GM08714 (cell line): ENCODE measurements around the gene REV3L.

Experiments used
- H3K4me3 ChIP-seq: fragments of 200-500 bp; sonication (Bioruptor generic); 2 replicates; pipeline ENCODE4 v1.5.1; 2014; ENCODE audit warnings: mild to moderate bottlenecking, low read length, inconsistent platforms
- ZNF274 ChIP-seq: IDR thresholded peaks from 2 replicates; pipeline ENCODE4 v1.6.1; 2012; ENCODE audit warnings: mild to moderate bottlenecking, low read depth, low read length

REV3L gene

DNA sequence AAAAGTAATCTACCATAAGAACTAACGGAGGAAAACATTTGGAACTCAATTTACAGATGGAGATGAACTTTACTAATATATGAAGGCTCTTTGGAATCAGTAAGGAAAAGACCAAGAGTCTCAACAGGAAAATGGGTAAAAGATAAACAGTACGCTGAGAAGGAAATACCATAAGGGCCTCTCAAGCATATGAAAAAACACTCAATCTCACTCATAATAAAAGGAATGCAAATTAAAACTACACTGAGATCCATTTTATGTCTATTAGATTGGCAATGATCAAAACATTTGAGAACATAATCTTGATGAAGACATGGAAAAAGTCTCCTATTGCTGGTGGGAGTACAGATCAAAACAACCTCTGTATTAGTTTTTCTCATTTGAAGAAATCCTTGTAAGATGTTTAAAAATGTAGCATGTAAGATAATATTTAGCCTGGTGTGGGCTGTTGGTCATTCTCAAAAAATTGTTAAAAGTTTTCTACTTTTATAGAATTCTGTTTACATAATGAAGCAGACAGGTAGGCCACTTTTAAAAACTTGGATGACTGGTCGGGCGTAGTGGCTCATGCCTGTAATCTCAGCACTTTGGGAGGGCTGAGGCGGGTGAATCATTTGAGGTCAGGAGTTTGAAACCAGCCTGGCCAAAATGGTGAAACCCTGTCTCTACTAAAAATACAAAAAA, 14.5 kb downstream of the REV3L start:
- no peak overlapping the region for H3K4me3 ChIP-seq
- no peak for TF ChIP-seq ZNF274

DNA sequence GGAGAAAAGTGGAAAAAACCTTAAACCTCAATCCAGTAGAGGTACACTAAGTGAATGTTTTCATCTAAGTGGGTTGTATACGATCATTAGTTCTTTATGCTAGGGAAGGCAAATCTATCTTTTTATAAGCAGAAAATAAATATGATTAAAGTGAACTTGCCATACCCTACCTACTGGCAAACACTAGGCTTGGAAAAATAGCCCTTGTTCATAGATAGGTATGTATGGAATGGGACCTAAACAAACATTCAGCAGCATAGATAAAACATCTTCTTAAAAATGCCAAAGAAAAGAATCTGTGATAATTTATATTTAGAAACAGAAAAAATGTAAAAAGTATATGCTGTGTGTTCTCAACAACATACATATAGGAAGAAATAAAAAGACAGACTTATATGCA, 18.8 kb downstream of the REV3L start:
- TF ChIP-seq ZNF274 = no peak
- H3K4me3 ChIP-seq = no peak overlapping the region

DNA sequence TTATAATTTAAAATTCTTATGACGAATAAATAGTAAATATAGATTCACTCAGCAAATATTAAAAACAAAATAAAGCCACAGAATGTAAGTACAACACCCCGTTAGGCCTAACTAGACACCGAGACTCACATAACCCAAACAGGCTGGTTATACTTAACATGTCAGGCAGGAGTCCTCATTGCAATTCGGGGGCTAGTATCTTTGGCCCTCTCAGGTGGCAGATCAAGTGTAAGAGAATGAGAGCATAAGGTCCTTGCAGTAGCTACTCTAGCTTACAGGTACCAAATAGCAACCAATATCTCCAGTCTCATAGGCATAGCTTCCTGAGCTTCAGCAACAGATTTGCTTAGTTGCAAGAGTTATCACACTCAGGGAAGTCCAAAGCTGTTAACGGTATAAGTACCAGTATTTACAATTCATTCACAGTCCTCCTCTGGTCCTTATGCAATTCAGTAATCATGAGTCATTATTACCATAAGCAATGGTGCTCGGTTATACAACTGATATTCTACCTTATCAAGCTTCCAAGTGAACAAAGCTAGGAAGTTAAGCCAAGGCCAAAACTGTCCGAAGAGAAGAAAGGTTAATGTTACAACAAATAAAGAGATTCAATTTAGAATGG, 20.1 kb downstream of the REV3L start:
- no peak overlapping the region for H3K4me3 ChIP-seq

DNA sequence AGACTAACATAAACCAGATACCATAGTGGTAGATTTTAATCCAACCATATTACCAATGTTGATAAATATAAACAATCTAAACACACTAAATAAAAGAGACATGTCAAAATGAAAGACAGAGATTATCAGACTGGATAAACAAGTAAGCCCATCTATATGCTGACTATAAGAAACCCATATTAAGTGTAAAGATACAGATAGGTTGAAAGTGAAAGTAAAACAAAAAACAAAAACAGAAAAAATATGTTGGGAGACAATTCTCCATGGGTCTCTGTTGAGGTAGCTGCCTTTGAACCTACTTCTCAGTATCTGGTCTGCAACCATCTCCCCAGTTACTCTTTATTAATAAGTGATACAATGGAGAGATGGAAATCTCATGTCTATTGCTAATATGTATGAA, 21.2 kb downstream of the REV3L start:
- no peak overlapping the region; the same call in 1 of the 2 replicates for H3K4me3 ChIP-seq
- TF ChIP-seq ZNF274 = no peak

More for the DNA sequence above, 20.1 kb downstream of the REV3L start:
- TF ChIP-seq ZNF274 = no peak

DNA sequence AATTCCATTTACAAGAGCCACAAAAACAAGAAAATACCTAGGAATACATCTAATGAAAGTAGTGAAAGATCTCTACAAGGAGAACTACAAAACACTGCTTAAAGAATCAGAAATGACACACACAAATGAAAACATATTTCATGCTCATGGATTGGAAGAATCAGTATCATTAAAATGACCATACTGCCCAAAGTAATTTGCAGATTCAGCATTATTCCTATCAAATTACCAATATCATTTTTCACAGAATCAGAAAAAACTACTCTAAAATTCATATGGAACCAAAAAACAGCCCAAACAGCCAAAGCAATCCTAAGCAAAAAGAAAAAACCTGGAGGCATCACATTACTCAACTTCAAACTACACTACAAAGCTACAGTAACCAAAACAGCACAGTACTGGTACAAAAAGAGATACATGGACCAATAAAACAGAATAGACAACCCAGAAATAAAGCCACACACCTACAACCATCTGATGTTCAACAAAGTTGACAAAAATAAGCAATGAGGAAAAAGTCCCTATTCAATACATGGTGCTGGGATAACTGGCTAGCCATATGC, 24.3 kb downstream of the REV3L start:
- TF ChIP-seq ZNF274 = no peak
- no peak overlapping the region for H3K4me3 ChIP-seq

DNA sequence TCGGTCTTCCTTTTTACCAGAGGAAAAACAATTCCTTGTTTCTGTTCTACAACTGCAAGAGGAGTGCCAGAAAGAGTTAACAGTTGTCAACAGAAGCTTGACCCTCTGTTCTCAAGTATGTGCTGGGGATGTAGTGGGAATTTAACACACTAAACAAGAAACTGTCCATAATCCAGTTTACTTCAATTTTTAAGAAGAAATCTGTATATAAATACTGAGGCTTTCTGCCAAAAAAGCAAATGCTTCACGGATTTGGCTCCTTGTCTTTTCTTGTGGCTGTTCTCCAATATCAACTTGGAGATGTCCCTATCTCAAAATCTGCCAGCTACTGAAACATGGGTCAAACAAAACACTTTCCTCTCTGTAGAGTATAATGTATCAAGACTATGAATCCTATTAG, 26.8 kb downstream of the REV3L start:
- no peak for TF ChIP-seq ZNF274
- H3K4me3 ChIP-seq = no peak overlapping the region

DNA sequence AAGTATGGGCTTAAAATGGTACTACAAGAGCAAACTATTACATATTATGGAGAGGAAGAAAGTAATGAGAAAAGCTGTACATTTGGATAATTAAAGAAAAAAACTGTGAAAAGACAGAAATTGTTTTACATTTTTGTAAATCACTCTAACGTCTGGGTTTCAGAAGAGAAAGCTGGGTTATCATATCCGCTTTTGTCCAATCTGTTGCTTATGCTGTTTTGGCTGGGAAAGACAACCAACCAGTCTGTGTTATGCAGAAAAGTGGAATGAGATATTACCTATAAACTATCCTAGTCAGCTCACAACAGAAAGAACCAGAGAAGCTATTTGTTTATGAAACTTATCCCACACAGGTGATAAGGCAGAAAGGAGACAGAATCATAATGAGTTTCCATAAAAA, 32.4 kb downstream of the REV3L start:
- no peak for TF ChIP-seq ZNF274
- H3K4me3 ChIP-seq = no peak overlapping the region

DNA sequence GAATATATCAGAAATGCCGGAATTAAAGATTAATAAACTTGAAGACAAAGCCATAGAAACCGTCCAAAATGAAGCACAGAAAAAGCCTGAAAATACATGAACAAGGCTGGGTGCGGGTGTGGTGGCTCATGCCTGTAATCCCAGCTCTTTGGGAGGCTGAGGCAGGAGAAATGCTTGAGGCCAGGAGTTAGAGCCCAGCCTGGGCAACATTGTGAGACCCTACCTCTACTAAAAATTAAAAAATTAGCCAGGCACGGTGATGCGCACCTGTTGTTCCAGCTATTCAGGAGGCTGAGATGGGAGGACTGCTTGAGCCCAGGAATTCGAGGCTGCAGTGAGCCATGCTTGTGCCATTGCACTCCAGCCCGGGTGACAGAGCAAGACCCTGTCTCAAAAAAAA, 32.9 kb downstream of the REV3L start:
- no peak overlapping the region for H3K4me3 ChIP-seq
- TF ChIP-seq ZNF274 = no peak

DNA sequence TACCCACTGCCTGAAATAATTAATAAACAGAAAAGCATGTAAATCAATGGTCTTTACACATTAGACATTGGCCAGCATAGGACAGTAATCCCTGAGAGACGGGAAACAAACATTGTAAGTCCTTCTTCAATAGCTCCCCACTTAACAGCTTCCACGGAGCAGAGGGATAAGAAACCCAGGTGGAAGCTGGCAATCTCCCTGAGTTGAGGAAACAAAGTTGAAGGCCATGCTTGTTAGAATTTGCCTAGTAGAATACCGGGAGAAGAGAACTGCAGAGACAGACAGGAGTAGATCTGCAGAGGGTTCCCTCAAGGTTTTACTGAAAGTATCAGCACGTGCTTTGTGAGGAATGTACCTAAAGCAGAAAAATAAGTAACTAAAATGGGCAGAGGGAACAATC, 33.9 kb downstream of the REV3L start:
- no peak overlapping the region for H3K4me3 ChIP-seq
- no peak for TF ChIP-seq ZNF274

DNA sequence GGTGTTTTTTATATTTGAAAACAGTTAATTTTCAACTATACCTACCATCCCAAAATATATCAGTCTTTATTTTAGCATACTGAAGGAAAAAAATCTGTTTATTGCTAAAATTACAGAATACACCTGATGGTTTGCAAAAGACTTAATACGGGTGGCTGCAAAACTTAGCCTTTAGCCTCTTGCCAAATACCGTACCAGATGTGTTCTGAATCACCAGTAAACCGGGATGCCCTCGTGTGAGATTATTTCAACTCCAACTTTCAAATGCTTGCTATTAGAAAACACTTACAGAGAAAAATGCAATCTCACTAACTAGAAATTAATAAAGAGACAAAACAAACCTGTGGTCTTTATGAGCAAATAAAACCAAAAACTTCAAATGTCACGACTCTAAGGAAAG, 36.0 kb downstream of the REV3L start:
- H3K4me3 ChIP-seq = no peak overlapping the region
- no peak for TF ChIP-seq ZNF274

DNA sequence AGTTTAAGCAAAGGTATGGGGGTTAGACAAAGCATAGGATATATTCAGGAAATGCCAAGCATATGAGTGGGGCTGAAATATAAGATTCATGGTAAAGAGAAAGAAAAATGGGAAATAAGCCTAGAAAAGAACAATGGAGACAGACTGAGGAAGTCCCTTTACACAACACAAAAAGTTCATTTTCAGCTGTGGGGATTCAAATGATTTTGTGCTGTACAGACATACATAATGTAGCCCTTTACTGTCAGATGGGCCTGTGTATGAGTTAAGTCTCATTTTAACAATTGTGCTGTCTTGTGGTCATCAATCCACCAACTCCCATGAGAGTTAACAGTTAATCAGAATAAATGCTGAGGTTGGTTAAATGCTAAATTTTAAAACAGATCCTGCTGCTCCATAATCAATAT, 37.2 kb downstream of the REV3L start:
- no peak for TF ChIP-seq ZNF274
- H3K4me3 ChIP-seq = no peak overlapping the region

DNA sequence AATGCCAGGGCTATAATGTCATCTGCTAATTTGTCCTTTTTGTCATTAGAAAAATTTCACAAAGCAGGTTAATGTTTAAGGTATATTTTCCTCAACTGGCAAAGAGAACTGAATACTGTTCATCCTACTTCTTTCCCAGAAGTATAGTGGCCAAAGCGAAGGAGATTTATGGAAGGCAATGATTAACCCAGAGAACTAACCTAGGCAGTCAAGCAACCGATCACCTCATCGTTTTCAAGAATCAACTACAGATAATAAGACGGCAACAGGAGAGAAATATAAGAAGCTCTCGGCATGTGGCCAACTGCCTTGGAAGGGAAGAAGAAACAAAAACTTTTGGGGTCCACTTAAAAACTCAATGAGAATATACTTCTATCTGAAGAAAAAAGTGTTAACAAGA, 38.2 kb downstream of the REV3L start:
- TF ChIP-seq ZNF274 = no peak
- H3K4me3 ChIP-seq = no peak overlapping the region

DNA sequence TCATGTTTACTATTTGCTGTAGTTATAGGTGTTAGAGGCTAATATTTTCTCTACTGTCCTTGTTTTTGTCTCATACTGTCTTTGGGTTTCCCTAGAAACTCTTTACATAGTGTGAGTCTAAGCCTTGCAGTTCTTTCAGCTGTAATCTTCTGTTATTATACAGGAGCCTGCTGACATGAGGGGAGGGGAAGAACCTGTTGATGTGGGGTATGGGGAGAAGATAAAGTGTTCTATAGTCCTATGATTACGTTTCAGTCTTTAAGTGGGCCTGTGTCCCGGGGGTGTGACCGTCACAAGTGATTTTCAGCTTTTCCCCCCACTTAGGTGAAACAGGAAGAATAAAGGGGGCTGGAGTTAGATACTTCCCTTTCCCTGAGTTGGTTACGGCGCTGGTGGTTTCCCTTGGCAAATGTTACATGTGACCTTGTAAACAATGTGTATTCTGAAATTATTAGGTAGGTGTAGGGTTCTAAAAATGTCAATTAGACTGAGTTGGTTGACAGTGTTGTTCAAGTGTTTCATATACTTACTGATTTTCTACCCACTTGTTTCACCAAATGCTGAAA, 41.3 kb downstream of the REV3L start:
- TF ChIP-seq ZNF274 = no peak
- H3K4me3 ChIP-seq = no peak overlapping the region

DNA sequence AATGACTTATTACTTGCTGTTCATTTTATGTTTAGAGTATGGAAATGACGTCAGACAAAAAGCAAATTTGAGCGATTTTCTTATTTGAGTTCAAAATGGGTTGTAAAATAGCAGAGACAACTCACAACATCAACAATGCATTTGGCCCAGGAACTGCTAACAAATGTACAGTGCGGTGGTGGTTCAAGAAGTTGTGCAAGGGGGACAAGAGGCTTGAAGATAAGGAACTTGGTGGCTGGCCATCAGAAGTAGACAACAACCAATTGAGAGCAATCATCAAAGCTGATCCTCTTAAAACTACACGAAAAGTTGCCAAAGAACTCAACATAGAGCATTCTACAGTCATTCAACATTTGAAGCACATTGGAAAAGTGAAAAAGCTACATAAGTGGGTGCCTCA, 43.8 kb downstream of the REV3L start:
- no peak for TF ChIP-seq ZNF274
- H3K4me3 ChIP-seq = no peak overlapping the region

DNA sequence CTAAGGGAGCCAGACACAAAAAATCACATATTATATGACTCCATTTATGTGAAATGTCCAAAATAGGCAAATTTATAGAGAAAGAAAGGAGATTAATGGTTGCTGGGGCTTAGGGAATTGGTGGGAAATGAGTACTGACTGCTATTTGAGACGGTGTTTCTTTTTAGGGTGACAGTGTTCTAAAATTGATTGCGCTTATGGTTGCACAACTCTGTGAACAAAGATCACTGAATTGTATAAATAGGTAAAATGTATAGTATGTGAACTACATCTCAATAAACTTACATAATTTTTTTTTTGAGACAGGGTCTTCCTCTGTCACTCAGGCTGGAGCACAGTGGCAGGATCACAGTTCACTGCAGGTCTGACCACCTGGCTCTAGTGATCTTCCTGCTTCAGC, 45.4 kb downstream of the REV3L start:
- TF ChIP-seq ZNF274 = no peak
- H3K4me3 ChIP-seq = no peak overlapping the region

DNA sequence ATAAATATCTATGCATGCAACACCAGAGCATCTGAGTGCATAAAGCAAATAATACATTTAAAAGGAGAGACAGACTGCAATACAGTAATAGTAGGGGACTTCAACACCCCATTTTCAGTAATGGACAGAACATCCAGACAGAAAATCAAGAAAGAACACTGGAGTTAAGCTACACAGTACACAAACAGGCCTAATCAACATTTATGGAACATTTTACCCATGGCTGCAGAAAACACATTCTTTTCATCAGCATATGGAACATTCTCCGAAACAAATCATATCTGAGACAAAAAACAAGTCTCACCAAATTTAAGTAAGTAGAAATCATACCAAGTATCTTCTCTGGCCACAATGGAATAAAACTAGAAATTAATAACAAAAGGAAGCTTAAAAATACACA, 50.5 kb downstream of the REV3L start:
- no peak overlapping the region for H3K4me3 ChIP-seq
- no peak for TF ChIP-seq ZNF274
